MCF 10A (cell line): ENCODE measurements around the gene ABCC4. TPM values are rescaled to one million over a fixed set of nuclear protein-coding genes. Genes with fewer than 3 reads are reported as not detected.

Experiments
- BruUV-seq: library from RNA; stranded (reverse); fragments of 400-500 nt; replicated peaks from 2 replicates; lab custom pipeline; 2021; lab: Mats Ljungman, UMichigan
- CTCF ChIA-PET: fragments of 300-600 bp; sonication (Branson Sonifier 250); formaldehyde crosslinking; extraction: SDS; loops from one replicate; lab custom pipeline; 2021; ENCODE audit warnings: antibody characterized with exemption, inconsistent platforms; lab: Yijun Ruan, JAX
- POLR2A ChIA-PET: fragments of 300-600, 350-650 bp; sonication (Branson Sonifier 250); formaldehyde crosslinking; extraction: SDS; loops from one replicate; lab custom pipeline; 2020; ENCODE audit warnings: antibody characterized with exemption, inconsistent platforms; lab: Yijun Ruan, JAX
- DNase-seq: peaks from one replicate; pipeline ENCODE4 v3.0.0-alpha.2; 2018; ENCODE audit not compliant: unreplicated experiment
- H3K27ac Mint-ChIP-seq: one replicate; pipeline ENCODE4 v1.8.0; 2022; ENCODE audit warnings: mild to moderate bottlenecking, low read depth, mixed read lengths; ENCODE audit not compliant: unreplicated experiment
- H3K27me3 Mint-ChIP-seq: one replicate; pipeline ENCODE4 v1.8.0; 2022; ENCODE audit warnings: mixed read lengths; ENCODE audit not compliant: insufficient read depth, unreplicated experiment
- H3K36me3 Mint-ChIP-seq: one replicate; pipeline ENCODE4 v1.8.0; 2022; ENCODE audit warnings: mild to moderate bottlenecking, moderate library complexity, mixed read lengths; ENCODE audit not compliant: insufficient read depth, unreplicated experiment
- H3K4me1 Mint-ChIP-seq: one replicate; pipeline ENCODE4 v1.8.0; 2022; ENCODE audit warnings: mixed read lengths; ENCODE audit not compliant: insufficient read depth, unreplicated experiment
- H3K4me3 Mint-ChIP-seq: one replicate; pipeline ENCODE4 v1.8.0; 2022; ENCODE audit warnings: mild to moderate bottlenecking, moderate library complexity, mixed read lengths; ENCODE audit not compliant: unreplicated experiment
- H3K9me3 Mint-ChIP-seq: one replicate; pipeline ENCODE4 v1.8.0; 2022; ENCODE audit warnings: mixed read lengths; ENCODE audit not compliant: unreplicated experiment
- intact Hi-C: fragments of 100-400 bp; cut with micrococcal nuclease; formaldehyde crosslinking; loops from 2 replicates; pipeline ENCODE4 v1.14.1; 2022
- total RNA-seq: library from RNA; stranded (reverse); gene quantifications from 2 replicates; pipeline ENCODE4 v1.2.3, GENCODE V29; 2022
- TF ChIP-seq, protein P1 (sequence below): fragments of 200-600 bp; IDR thresholded peaks from one replicate; pipeline ENCODE4 v1.8.0; 2022; ENCODE audit warnings: antibody characterized with exemption, mild to moderate bottlenecking; ENCODE audit not compliant: unreplicated experiment

Gene ABCC4
- total RNA-seq, 1 experiment from 2014 or later = 13.9 TPM

DNA sequence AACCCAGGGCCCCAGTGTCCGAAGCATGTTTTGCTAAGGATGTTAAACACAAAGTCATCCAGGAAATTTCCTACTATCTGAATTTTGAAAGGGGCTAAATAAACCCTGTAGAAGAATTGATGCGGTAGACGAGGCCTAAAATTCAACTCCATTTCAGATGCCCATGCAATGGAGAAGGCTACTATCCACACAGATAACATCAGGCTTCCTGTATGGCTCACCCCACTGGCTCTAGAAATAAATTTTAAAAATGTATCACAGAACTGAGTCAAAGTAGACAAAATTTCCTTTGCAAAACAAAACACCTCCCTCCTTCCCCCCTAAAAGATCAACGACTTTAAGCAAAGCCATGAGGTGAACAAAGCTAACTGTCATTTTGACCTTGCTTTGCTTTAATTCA is 188.4 kb downstream of the ABCC4 start:
- CTCF ChIA-PET = no interaction called here
- no peak overlapping the region for H3K27ac Mint-ChIP-seq
- no peak overlapping the region for H3K4me3 Mint-ChIP-seq
- POLR2A ChIA-PET = no interaction called here
- no TSS peak for BruUV-seq
- H3K9me3 Mint-ChIP-seq = no peaks in the 10 kb centered on the region
- TF ChIP-seq, protein P1, sequence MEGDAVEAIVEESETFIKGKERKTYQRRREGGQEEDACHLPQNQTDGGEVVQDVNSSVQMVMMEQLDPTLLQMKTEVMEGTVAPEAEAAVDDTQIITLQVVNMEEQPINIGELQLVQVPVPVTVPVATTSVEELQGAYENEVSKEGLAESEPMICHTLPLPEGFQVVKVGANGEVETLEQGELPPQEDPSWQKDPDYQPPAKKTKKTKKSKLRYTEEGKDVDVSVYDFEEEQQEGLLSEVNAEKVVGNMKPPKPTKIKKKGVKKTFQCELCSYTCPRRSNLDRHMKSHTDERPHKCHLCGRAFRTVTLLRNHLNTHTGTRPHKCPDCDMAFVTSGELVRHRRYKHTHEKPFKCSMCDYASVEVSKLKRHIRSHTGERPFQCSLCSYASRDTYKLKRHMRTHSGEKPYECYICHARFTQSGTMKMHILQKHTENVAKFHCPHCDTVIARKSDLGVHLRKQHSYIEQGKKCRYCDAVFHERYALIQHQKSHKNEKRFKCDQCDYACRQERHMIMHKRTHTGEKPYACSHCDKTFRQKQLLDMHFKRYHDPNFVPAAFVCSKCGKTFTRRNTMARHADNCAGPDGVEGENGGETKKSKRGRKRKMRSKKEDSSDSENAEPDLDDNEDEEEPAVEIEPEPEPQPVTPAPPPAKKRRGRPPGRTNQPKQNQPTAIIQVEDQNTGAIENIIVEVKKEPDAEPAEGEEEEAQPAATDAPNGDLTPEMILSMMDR = no peak
- no peaks in the 10 kb centered on the region for H3K27me3 Mint-ChIP-seq
- peaks cover 14% of the 10 kb centered on the region for H3K4me1 Mint-ChIP-seq
- no peak for DNase-seq
- H3K36me3 Mint-ChIP-seq = no peaks in the 10 kb centered on the region
- intact Hi-C loops = no loop called here

DNA sequence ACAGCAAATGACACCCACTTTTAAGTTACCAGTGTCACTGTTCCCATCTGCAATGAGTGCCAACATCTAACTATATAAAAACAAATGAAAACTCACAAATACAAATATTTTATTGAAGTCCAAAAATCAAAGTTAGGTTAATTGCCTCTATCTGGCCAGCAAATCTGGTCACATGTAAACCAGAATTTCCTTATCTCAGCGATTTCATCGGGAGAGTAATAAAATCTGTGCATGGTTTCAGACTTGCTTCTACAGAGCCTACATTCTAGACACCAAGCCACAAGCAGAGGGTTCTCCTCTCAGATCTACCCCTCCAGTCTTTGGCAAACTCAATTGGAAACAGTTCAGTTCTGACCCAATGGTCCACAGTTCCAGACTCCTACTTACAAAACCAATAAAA is 189.6 kb downstream of the ABCC4 start:
- H3K36me3 Mint-ChIP-seq = no peaks in the 10 kb centered on the region
- H3K4me3 Mint-ChIP-seq = no peak overlapping the region
- POLR2A ChIA-PET = interaction anchor here (0.6 kb wide), 1 partner anchor 9 kb away, joined by 3 read pairs; no protein-coding TSS in a partner anchor
- CTCF ChIA-PET = interaction anchor here (0.5 to 0.6 kb wide), 2 partner anchors 48 to 439 kb away, joined by 3 read pairs; no protein-coding TSS in a partner anchor
- TF ChIP-seq, protein P1 = no peak
- intact Hi-C loops = no loop called here
- no peaks in the 10 kb centered on the region for H3K27me3 Mint-ChIP-seq
- H3K9me3 Mint-ChIP-seq = no peaks in the 10 kb centered on the region
- peaks cover 14% of the 10 kb centered on the region for H3K4me1 Mint-ChIP-seq
- no TSS peak for BruUV-seq
- DNase-seq = no peak
- H3K27ac Mint-ChIP-seq = no peak overlapping the region

DNA sequence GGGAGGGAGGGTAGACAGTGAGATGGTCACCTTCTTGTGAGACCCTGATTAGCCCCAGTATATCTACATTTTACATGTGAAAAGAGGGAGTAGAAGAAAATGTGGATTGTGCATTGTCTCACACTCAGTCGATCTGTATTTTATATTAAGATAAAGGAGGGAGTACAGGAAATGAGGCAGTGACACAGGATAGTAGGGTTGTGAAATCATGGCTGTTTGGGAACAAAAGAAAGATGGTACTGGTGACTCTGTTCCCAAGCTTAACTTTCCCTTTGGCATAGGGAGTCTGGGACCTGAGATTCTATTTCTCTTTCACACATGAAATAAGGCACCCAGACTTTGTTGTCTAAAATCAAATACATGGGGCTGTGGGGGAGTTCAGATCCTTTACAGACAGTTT is 194.7 kb downstream of the ABCC4 start:
- intact Hi-C loops = no loop called here
- TF ChIP-seq, protein P1 = no peak
- no peak for DNase-seq
- H3K27me3 Mint-ChIP-seq = no peaks in the 10 kb centered on the region
- no peak overlapping the region for H3K4me3 Mint-ChIP-seq
- CTCF ChIA-PET = no interaction called here
- no peaks in the 10 kb centered on the region for H3K4me1 Mint-ChIP-seq
- no peak overlapping the region for H3K27ac Mint-ChIP-seq
- POLR2A ChIA-PET = no interaction called here
- no TSS peak for BruUV-seq
- H3K9me3 Mint-ChIP-seq = no peaks in the 10 kb centered on the region
- no peaks in the 10 kb centered on the region for H3K36me3 Mint-ChIP-seq

DNA sequence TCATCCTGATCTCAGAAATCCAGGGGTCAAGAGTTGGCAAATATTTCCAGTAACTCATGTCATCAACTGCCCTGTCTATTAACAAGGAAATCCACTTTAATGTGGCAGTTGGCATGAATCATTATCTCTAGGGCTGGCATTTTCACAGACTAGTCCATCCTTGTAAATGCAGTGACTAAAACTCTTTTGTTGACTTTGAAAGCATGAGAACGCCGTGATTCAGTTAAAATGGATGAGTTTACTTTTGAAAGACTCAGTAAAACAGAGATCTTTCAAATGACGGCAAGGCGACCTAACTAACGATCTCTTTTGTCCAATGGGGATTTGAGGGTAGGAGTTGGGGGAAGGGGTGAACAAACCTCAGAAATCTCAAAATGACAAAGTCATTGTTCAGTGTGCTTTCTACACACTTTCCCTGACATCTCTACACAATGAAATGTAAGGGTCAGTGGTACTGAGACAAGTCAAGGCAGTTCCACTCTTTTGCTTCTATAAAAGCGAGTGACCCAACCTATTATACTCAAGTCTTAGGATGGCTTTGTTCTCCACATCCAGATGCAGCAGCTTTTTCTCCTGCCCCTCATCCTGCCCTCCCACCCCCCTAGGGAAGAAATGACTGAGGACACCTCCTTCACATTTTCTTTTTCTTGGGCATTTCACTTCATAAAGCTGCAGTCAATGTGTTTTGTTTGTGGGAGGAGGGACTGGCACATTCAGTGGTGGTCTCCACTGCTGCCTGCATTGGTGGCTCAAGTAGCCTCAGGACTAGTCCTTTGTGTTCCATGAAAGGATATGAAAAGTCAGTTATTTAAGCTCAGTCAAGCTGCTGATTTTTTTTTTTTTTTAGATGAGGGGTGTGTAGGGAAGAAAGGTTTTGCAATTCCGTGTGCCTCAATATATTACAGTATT is 200.5 kb downstream of the ABCC4 start:
- TF ChIP-seq, protein P1 = no peak
- peaks cover 23% of the 10 kb centered on the region for H3K4me1 Mint-ChIP-seq
- H3K4me3 Mint-ChIP-seq = peak overlapping the region; percentile 26
- ChIA-PET POLR2A (interaction anchor here (1.4 kb wide), 1 partner anchor 14 kb away, joined by 11 read pairs; no protein-coding TSS in a partner anchor), CTCF (interaction anchor here (0.6 kb wide), 1 partner anchor 436 kb away, joined by 3 read pairs; no protein-coding TSS in a partner anchor)
- no TSS peak for BruUV-seq
- intact Hi-C loops = no loop called here
- H3K27ac Mint-ChIP-seq = peak overlapping the region; percentile 81
- no peaks in the 10 kb centered on the region for H3K27me3 Mint-ChIP-seq
- H3K9me3 Mint-ChIP-seq = peaks cover 22% of the 10 kb centered on the region
- DNase-seq = peak; percentile 78
- no peaks in the 10 kb centered on the region for H3K36me3 Mint-ChIP-seq
